Esophagus muscularis mucosa (tissue), 3 donors: Measurements from ENCODE around the gene MT1H.
"Not testable (repeated sequence)": the region's sequence is repeated elsewhere in the genome, so short reads cannot be mapped to it uniquely, and the experiment has no call there.

Experiments
- CTCF ChIP-seq, 3 experiments: fragments of 200-600 bp in 2 of 3; fragments of 450-650 bp in 1 of 3; sonication (generic) in 2 of 3; IDR thresholded peaks; one replicate each; pipeline ENCODE4 v1.5.1; 2017 to 2019; ENCODE audit warnings: antibody characterized with exemption in 3 of 3, mild to moderate bottlenecking in 2 of 3, moderate library complexity in 1 of 3
- POLR2AphosphoS5 ChIP-seq, 2 donors: sonication (generic); formaldehyde crosslinking; IDR thresholded peaks; one replicate each; pipeline ENCODE4 v1.6.1; 2017; ENCODE audit warnings: antibody characterized with exemption in 2 of 2

- not testable (repeated sequence) for TF ChIP-seq CTCF, POLR2AphosphoS5 (IDR thresholded peaks at IDR 0.05)
These were observed 2.6 kb downstream of the MT1H start for GRCh38 chr16:56672171-56672570.
